B cell (primary cell): ENCODE measurements around the gene VWA8.
"Not testable (repeated sequence)": the region's sequence is repeated elsewhere in the genome, so short reads cannot be mapped to it uniquely, and the experiment has no call there.

ENCODE experiments used
- CTCF ChIP-seq: fragments of 200-600 bp; IDR thresholded peaks from one replicate; pipeline ENCODE4 v1.8.0; 2022; ENCODE audit warnings: antibody characterized with exemption, mild to moderate bottlenecking
- EZH2 ChIP-seq: IDR thresholded peaks from 2 replicates; pipeline ENCODE4 v1.6.1; 2012; ENCODE audit warnings: borderline replicate concordance, low read depth, mild to moderate bottlenecking, moderate library complexity, low read length; ENCODE audit not compliant: insufficient read depth, poor library complexity, severe bottlenecking

DNA sequence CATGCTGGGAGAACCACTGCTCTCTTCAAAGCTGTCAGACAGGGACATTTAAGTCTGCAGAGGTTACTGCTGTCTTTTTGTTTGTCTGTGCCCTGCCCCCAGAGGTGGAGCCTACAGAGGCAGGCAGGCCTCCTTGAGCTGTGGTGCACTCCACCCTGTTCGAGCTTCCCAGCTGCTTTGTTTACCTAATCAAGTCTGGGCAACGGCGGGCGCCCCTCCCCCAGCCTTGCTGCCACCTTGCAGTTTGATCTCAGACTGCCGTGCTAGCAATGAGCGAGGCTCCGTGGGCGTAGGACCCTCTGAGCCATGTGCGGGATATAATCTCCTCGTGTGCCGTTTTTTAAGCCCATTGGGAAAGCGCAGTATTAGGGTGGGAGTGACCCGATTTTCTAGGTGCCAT lies 420.7 kb downstream of the VWA8 start:
- TF ChIP-seq CTCF, EZH2: not testable (repeated sequence)
